CD14-positive monocyte (primary cell): Measurements from ENCODE around the gene ZFP36. TPM values are rescaled to one million over a fixed set of nuclear protein-coding genes. Genes with fewer than 3 reads are reported as not detected.
A peak's percentile ranks its signal among the peaks of the same experiment; 100 is the strongest.

Experiments
- DNase-seq, 3 donors: peaks; one replicate each; pipeline ENCODE4 v3.0.0-alpha.2; 2011 to 2022
- H2AFZ ChIP-seq: 2 replicates; pipeline ENCODE4 v1.6.0; 2012; ENCODE audit warnings: mild to moderate bottlenecking, low read depth, low read length, inconsistent platforms; ENCODE audit not compliant: insufficient read depth, poor library complexity, severe bottlenecking
- H3K27ac ChIP-seq, 2 donors: 1 replicate in 1 of 2; 2 replicates in 1 of 2; pipeline ENCODE4 v1.5.1; 2012 to 2013; ENCODE audit warnings: low read length in 2 of 2, control low read depth in 1 of 2, inconsistent platforms in 1 of 2, low read depth in 1 of 2, mild to moderate bottlenecking in 1 of 2
- H3K27me3 ChIP-seq, 2 donors: one replicate each; pipeline versions ENCODE4 v1.6.0 to v1.6.1; 2011 to 2013; ENCODE audit warnings: low read length in 2 of 2; ENCODE audit not compliant: control insufficient read depth in 2 of 2, insufficient read depth in 2 of 2
- H3K36me3 ChIP-seq, 2 donors: replicated peaks in 1 of 2; 1 replicate in 1 of 2; 2 replicates in 1 of 2; pipeline versions ENCODE4 v1.5.1 to v1.6.1; 2012 to 2013; ENCODE audit warnings: low read length in 2 of 2, control low read depth in 1 of 2, inconsistent platforms in 1 of 2, mild to moderate bottlenecking in 1 of 2; ENCODE audit not compliant: insufficient read depth in 2 of 2, control insufficient read depth in 1 of 2
- H3K4me1 ChIP-seq, 2 donors: 1 replicate in 1 of 2; 2 replicates in 1 of 2; pipeline versions ENCODE4 v1.5.1 to v1.6.1; 2012 to 2013; ENCODE audit warnings: low read length in 2 of 2, control low read depth in 1 of 2, inconsistent platforms in 1 of 2, mild to moderate bottlenecking in 1 of 2, moderate library complexity in 1 of 2; ENCODE audit not compliant: insufficient read depth in 2 of 2, control insufficient read depth in 1 of 2
- H3K4me2 ChIP-seq: replicated peaks from 2 replicates; pipeline ENCODE3; 2012; ENCODE audit warnings: low read length, moderate library complexity, mild to moderate bottlenecking; ENCODE audit not compliant: poor library complexity, severe bottlenecking; ENCODE audit errors: extremely low read depth
- H3K4me3 ChIP-seq, 3 experiments: fragments of 200-600 bp in 1 of 3; sonication (generic) in 1 of 3; replicated peaks in 1 of 3; 1 replicate in 2 of 3; 2 replicates in 1 of 3; pipeline ENCODE4 v1.5.1; 2011 to 2013; ENCODE audit warnings: low read length in 3 of 3, mild to moderate bottlenecking in 3 of 3, control low read depth in 2 of 3, low read depth in 2 of 3, inconsistent platforms in 1 of 3, moderate library complexity in 1 of 3
- H3K79me2 ChIP-seq: 2 replicates; pipeline ENCODE4 v1.6.0; 2012; ENCODE audit warnings: mild to moderate bottlenecking, control low read depth, inconsistent platforms, low read length, moderate library complexity; ENCODE audit not compliant: insufficient read depth
- H3K9ac ChIP-seq: 2 replicates; pipeline ENCODE4 v1.6.0; 2017; ENCODE audit warnings: low read length, mild to moderate bottlenecking; ENCODE audit not compliant: insufficient read depth, poor library complexity, severe bottlenecking
- H3K9me3 ChIP-seq, 2 donors: replicated peaks in 1 of 2; 1 replicate in 1 of 2; 2 replicates in 1 of 2; pipeline versions ENCODE4 v1.5.1 to v1.6.1; 2012 to 2013; ENCODE audit warnings: low read length in 2 of 2, control low read depth in 1 of 2; ENCODE audit not compliant: control insufficient read depth in 1 of 2, insufficient read depth in 1 of 2
- H4K20me1 ChIP-seq: 2 replicates; pipeline ENCODE4 v1.6.0; 2012; ENCODE audit warnings: mild to moderate bottlenecking, low read length, control low read depth, moderate library complexity; ENCODE audit not compliant: insufficient read depth
- H3K27ac Mint-ChIP-seq, 7 donors: one replicate each; pipeline ENCODE4 v1.8.0; 2020; ENCODE audit warnings: mild to moderate bottlenecking in 7 of 7, mixed read lengths in 7 of 7, moderate library complexity in 6 of 7, inconsistent platforms in 2 of 7
- H3K27me3 Mint-ChIP-seq, 3 donors: one replicate each; pipeline ENCODE4 v1.8.0; 2021 to 2022; ENCODE audit warnings: low read depth in 3 of 3, mild to moderate bottlenecking in 3 of 3, mixed read lengths in 3 of 3, moderate library complexity in 3 of 3, inconsistent platforms in 1 of 3
- H3K36me3 Mint-ChIP-seq, 2 donors: one replicate each; pipeline ENCODE4 v1.8.0; 2020; ENCODE audit warnings: mixed read lengths in 2 of 2, inconsistent platforms in 1 of 2, mild to moderate bottlenecking in 1 of 2
- H3K4me1 Mint-ChIP-seq: one replicate; pipeline ENCODE4 v1.8.0; 2020; ENCODE audit warnings: mild to moderate bottlenecking, mixed read lengths
- H3K4me3 Mint-ChIP-seq, 2 donors: one replicate each; pipeline ENCODE4 v1.8.0; 2020; ENCODE audit warnings: mild to moderate bottlenecking in 2 of 2, mixed read lengths in 2 of 2, moderate library complexity in 1 of 2
- H3K9me3 Mint-ChIP-seq, 7 donors: one replicate each; pipeline ENCODE4 v1.8.0; 2020 to 2022; ENCODE audit warnings: mixed read lengths in 7 of 7, mild to moderate bottlenecking in 6 of 7, moderate library complexity in 6 of 7, inconsistent platforms in 2 of 7
- WGBS: methylation state at CpG from one replicate; pipeline ENCODE4 v1.1.5; 2013; ENCODE audit warnings: missing lambda C conversion rate; ENCODE audit not compliant: insufficient coverage; 5-methylcytosine and 5-hydroxymethylcytosine counted together
- intact Hi-C, 2 donors: fragments of 100-400 bp; cut with micrococcal nuclease; formaldehyde crosslinking; loops; one replicate each; pipeline versions ENCODE4 v1.15.0 to v1.15.1; 2023
- polyA minus RNA-seq: library from RNA; depleted of rRNA, polyadenylated mRNA; stranded (reverse); fragments of >200 nt; gene quantifications from 2 replicates; pipeline ENCODE4 v1.2.3, GENCODE V29; 2012
- polyA plus RNA-seq, 3 donors: library from polyadenylated mRNA; depleted of rRNA in 1 of 3; unstranded in 2 of 3; stranded (reverse) in 1 of 3; fragments of 300-500 nt in 2 of 3; fragments of >200 nt in 1 of 3; fragmentation: Illumina TruSeq in 2 of 3; gene quantifications; 1 replicate in 2 of 3; 2 replicates in 1 of 3; pipeline ENCODE4 v1.2.3, GENCODE V29; 2012 to 2021
- total RNA-seq, 12 experiments: library from RNA in 1 of 12; stranded (reverse) in 1 of 12; fragments of 120-200 nt in 1 of 12; gene quantifications; one replicate each; pipeline ENCODE4 v1.2.4 and lab custom pipeline; 2013 to 2026; ENCODE audit warnings: mixed read lengths in 6 of 12, inconsistent platforms in 1 of 12
- TF ChIP-seq, protein P1 (sequence below): fragments of 200-600 bp; IDR thresholded peaks from one replicate; pipeline ENCODE4 v1.8.0; 2022; ENCODE audit warnings: antibody characterized with exemption, mild to moderate bottlenecking

The ZFP36 gene, protein sequence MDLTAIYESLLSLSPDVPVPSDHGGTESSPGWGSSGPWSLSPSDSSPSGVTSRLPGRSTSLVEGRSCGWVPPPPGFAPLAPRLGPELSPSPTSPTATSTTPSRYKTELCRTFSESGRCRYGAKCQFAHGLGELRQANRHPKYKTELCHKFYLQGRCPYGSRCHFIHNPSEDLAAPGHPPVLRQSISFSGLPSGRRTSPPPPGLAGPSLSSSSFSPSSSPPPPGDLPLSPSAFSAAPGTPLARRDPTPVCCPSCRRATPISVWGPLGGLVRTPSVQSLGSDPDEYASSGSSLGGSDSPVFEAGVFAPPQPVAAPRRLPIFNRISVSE
- 252 TPM for total RNA-seq (2013)
- 1,000 to 10,000 TPM in 1 of 3 donors, 100 to 1,000 TPM in 2; 473 to 2,084 (median 632) TPM for polyA plus RNA-seq
- polyA minus RNA-seq, result 607 and 754 TPM in 2 replicates
- total RNA-seq (lab: John Stamatoyannopoulos, UW), result 304 to 1,445 (median 761) reads per million in 11 experiments

DNA sequence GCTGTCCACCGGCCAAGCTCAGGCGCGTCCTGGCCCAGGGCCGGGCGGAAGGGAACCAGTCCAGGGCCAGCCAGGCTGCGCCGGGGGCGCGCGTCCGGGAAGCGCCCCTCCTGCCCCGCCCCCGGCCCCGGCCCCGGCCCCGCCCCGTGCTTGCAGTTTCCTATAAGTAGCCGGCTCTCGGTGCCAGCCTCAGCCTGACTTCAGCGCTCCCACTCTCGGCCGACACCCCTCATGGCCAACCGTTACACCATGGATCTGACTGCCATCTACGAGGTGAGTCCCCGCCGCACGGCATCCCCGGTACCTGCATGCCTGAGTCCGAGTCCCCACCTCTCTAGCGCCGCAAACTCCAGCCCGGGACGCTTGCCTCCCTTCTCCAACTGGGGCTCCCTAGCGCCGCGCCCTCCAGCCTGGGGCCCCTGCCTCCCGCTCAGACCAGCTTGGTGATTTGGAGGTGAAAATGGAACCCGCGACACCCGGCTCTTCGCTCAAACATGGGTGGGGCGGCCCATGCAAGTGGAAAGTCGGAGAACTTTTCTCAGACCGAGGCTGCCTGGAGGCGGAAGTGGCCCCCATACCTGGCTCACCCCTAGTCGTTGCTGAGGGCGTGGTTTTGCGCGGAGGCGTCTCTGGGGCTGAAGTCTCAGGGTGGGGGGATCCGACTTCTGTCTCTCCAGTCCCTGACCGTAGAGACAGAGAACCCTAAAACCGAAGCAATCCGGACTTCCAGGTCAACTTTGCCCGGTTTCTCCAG lies at the start of gene ZFP36:
Gene ZFP36 (plus strand): TSS at position 192 of the 754 bp plus-strand sequence. CDS start 58 bp downstream, at position 250.
- Histone ChIP-seq H3K27ac (peak within 1 kb of the TSS; percentile 98 to 99), H2AFZ (no peak within 1 kb of the TSS), H3K9me3 (no peaks in the 10 kb centered on the region), H3K9ac (peak within 1 kb of the TSS; percentile 100), H3K27me3 (no peaks in the 10 kb centered on the region), H3K36me3 (peaks cover 23% of the 10 kb centered on the region in 2 donors), H3K79me2 (peaks cover 93% of the 10 kb centered on the region), H3K4me1 (peaks cover 49 to 50% of the 10 kb centered on the region in 2 donors), H3K4me3 (peak within 1 kb of the TSS; percentile 89 to 96 (median 91)), H3K4me2 (peak within 1 kb of the TSS; percentile 86), H4K20me1 (peaks cover 54% of the 10 kb centered on the region)
- DNase-seq, result peak; percentile 85 to 98 (median 90)
- Mint-ChIP-seq H3K36me3 (peaks cover 32 to 47% of the 10 kb centered on the region in 2 donors), H3K27me3 (peaks cover 0 to 28% (median 5%) of the 10 kb centered on the region in 3 donors), H3K9me3 (peaks cover 4 to 27% (median 18%) of the 10 kb centered on the region in 7 donors), H3K27ac (peak within 1 kb of the TSS; percentile 98 to 100 (median 100)), H3K4me1 (peaks cover 39% of the 10 kb centered on the region), H3K4me3 (peak within 1 kb of the TSS; percentile 99 to 100)
- WGBS, result under 1% methylated on average over 52 of the region's 56 CpGs
- TF ChIP-seq, protein P1, sequence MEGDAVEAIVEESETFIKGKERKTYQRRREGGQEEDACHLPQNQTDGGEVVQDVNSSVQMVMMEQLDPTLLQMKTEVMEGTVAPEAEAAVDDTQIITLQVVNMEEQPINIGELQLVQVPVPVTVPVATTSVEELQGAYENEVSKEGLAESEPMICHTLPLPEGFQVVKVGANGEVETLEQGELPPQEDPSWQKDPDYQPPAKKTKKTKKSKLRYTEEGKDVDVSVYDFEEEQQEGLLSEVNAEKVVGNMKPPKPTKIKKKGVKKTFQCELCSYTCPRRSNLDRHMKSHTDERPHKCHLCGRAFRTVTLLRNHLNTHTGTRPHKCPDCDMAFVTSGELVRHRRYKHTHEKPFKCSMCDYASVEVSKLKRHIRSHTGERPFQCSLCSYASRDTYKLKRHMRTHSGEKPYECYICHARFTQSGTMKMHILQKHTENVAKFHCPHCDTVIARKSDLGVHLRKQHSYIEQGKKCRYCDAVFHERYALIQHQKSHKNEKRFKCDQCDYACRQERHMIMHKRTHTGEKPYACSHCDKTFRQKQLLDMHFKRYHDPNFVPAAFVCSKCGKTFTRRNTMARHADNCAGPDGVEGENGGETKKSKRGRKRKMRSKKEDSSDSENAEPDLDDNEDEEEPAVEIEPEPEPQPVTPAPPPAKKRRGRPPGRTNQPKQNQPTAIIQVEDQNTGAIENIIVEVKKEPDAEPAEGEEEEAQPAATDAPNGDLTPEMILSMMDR, result no peak
- intact Hi-C loops, result loop anchor here in 1 of 2 donors (1.0 kb wide), 1 partner anchor 9 kb away; no protein-coding TSS in a partner anchor

DNA sequence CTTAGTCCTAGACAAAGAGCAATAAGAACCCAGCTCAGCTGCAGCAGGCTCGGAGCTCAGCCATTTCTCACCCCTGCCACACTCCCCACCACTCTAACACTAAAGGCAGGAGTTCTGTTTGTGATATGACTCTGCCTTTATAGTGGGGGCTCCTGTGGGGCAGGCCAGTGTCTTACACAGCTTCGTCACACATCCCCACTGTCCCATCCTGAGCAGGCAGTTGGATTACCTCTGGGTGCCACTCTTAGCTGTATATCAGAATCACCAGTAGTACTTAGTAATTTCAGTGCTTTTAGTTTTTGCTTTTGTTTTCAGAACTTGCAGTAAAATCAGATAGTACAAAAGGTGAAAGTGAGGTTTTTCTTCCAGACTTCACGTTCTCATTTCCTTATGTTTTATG lies 47.6 kb upstream of the ZFP36 start:
- Histone ChIP-seq H3K36me3 (peaks cover 87 to 97% of the 10 kb centered on the region in 2 donors), H3K4me1 (no peaks in the 10 kb centered on the region), H3K9me3 (no peaks in the 10 kb centered on the region), H2AFZ (no peak overlapping the region), H3K4me3 (no peak overlapping the region), H4K20me1 (no peaks in the 10 kb centered on the region), H3K4me2 (no peak overlapping the region), H3K9ac (no peak overlapping the region), H3K27ac (no peak overlapping the region), H3K27me3 (no peaks in the 10 kb centered on the region), H3K79me2 (no peaks in the 10 kb centered on the region)
- intact Hi-C loops, result no loop called here
- Mint-ChIP-seq H3K27ac (no peak overlapping the region), H3K9me3 (no peaks in the 10 kb centered on the region), H3K4me1 (no peaks in the 10 kb centered on the region), H3K36me3 (peaks cover 88 to 97% of the 10 kb centered on the region in 2 donors), H3K27me3 (peaks cover 0 to 3% (median 0%) of the 10 kb centered on the region in 3 donors), H3K4me3 (no peak overlapping the region)
- WGBS, result no CpG with 5 or more reads among the region's 3 CpGs
- TF ChIP-seq, protein P1, result no peak
- no peak for DNase-seq
